ENCODE data around the gene HTT.

DNA sequence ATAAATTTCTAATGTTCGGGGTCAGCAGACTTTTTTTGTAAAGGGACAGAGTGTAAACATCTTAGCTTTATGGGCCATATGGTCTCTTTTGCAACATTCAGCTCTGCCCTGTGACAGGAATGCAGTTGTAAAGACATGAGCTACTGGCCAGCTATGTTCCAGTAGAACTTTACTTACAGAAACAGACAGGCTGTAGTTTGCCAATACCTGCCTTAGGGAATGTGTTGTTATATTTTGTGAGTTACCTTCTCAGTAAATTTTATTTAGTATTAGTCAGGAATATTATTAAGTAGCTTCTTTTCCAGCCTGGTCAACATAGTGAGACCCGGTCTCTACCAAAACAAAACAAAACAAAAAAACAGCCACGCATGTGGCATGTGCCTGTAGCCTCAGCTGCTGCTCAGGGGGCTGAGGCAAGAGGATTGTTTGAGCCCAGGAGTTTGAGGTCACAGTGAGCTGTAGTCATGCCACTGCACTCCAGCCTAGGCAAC is 48.7 kb downstream of the HTT start:
- TF ChIP-seq, protein P1, sequence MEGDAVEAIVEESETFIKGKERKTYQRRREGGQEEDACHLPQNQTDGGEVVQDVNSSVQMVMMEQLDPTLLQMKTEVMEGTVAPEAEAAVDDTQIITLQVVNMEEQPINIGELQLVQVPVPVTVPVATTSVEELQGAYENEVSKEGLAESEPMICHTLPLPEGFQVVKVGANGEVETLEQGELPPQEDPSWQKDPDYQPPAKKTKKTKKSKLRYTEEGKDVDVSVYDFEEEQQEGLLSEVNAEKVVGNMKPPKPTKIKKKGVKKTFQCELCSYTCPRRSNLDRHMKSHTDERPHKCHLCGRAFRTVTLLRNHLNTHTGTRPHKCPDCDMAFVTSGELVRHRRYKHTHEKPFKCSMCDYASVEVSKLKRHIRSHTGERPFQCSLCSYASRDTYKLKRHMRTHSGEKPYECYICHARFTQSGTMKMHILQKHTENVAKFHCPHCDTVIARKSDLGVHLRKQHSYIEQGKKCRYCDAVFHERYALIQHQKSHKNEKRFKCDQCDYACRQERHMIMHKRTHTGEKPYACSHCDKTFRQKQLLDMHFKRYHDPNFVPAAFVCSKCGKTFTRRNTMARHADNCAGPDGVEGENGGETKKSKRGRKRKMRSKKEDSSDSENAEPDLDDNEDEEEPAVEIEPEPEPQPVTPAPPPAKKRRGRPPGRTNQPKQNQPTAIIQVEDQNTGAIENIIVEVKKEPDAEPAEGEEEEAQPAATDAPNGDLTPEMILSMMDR (IDR thresholded peaks at IDR 0.05; ENCODE audit: low read length), result no peak
- TF ChIP-seq EZH2phosphoT487 (IDR thresholded peaks at IDR 0.05; ENCODE audit: low read length), result no peak
- no peak for TF ChIP-seq EZH2 (optimal IDR thresholded peaks at IDR 0.05; ENCODE audit: low read depth, low read length)
